CD4-positive, alpha-beta T cell treated with Interleukin-6 at 100 ng/mL for 8 hours (primary cell): Measurements from ENCODE around the gene GDF2.

ENCODE experiments used
- DNase-seq: peaks from one replicate; pipeline ENCODE4 v3.0.0-alpha.2; 2020; ENCODE audit warnings: mixed read lengths, low spot score

GDF2 gene

DNA sequence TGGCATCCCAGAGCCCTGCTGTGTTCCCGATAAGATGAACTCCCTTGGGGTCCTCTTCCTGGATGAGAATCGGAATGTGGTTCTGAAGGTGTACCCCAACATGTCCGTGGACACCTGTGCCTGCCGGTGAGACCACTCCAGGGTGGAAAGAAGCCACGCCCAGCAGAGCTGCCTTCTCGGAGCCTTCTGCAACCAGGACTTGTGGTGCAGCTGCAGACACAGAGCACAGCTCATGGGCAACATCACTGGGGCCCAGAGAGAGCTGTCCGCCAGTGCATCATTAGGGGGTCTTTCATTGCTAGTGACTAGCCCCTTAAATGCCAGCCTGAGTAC, 9.6 kb upstream of the GDF2 start:
- DNase-seq = no peak

DNA sequence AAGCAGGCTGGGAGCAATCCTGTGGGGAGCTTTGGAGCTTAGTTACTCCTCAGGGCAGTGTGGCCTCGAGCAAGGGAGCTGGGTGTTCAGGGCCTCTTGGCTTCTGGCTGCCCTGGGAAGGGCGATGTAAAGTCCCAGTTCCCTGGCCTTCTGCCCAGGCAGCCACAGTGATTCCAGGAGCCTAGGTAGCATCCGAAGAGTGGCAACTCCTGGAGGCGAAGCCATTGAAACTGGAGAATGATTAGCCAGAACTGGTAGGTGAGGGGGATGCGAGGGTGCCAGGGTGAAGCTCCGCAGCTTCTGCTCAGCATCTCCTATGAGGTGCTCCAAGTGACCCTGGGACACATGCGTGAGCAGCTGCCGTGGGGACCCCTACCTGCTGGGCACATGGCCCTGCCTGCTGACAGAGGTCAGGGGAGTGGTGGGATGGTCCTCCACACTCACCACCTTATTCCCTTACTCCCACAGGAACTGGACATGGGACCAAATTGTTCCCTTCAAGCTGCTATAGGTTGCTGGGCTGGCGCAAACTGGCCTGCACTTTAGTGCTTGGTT, 7.8 kb upstream of the GDF2 start:
- DNase-seq = no peak

DNA sequence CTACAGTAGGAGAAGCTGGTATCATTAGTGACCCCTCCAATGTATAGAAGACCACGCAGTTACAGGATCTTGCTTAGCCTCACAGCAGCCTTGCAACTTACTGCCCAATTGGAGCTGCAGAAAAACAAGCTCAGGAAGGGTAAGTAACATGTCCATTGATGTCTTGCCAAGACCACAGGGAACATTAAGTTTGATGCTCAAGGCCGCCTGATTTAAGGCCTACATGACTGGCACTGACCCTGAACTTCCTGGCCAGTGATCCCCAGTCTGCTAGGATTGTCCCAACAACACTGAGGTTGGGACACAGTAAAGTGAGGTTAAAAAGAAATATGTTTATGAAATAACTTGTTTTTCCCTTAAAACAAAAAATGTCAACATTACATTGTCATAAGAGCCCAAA, 6.8 kb upstream of the GDF2 start:
- no peak for DNase-seq

DNA sequence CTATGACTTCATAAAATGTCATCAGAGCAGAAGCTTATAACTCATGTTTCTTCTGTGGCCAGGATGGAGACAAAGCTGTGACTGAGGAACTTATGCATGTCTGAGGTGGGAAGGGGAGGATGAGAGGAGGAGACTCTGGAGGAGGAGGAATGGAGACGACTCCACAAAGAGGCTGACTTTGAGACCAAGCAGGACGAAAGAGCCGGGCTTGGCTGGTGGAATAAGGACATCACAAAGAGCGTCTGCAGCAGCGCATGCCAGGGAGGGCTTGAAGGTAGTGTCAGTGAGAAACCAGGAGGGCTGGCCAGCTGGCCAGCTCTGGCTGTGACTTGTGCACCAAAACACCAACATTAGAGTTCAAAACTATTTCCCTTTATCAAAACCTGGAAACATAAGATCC, 6.1 kb upstream of the GDF2 start:
- DNase-seq = no peak

DNA sequence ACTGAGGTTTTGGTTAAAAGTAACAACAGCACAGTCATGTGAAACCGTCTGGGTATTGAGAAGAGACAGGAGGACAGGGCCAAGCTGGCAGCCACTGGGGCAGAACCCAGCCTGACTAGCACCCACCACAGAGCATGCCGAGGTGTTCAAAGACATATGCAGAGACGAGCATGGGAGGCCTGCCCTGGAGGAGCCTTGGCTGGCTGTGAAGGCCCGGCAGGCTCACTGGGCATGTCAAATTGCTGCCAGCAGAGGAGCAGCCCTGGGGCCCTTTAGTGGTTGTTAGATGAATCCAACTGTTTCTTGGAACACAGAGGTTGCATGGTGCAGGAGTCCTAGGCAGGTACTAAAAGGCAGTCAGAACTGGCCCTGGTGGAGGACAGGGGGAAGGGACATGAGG, 5.0 kb upstream of the GDF2 start:
- DNase-seq = no peak

DNA sequence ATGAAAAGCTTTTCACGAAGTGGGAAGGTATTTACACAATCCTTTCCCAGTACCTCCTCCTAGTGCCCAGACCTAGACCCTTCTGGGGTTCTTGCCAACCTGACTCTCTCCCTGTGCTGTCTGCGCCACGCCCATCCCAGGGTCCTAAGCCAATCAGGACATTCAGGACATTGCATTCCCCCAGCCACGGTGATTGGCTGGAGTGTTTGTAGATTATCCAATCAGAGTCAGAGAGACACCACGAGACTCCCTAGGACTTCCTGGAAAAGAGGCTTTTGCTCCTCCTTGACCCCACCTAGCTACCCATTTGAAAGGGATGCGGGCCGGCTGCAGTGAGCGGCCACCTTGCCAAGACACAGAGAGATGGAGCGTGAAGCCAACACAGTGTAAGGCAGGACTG, 3.5 kb upstream of the GDF2 start:
- DNase-seq = no peak

DNA sequence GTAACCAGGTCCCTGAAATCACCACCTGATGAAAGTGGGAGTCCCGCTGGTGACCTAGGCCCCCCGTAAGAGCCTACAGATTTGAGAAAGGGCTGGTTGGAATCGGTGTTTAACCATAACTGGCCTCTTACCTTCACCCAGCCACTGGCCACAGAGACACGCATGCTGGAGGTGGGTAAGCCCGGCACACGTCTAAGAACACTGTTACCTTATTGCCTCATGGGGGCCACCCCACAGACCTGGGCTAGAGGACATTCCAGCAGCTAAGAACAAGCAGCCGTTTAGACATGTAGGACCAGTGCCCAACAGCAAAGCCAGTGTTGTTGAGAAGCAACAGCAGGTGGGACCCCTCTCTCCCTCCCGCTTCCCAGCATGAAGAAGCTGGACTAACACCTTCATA, 2.5 kb upstream of the GDF2 start:
- no peak for DNase-seq

DNA sequence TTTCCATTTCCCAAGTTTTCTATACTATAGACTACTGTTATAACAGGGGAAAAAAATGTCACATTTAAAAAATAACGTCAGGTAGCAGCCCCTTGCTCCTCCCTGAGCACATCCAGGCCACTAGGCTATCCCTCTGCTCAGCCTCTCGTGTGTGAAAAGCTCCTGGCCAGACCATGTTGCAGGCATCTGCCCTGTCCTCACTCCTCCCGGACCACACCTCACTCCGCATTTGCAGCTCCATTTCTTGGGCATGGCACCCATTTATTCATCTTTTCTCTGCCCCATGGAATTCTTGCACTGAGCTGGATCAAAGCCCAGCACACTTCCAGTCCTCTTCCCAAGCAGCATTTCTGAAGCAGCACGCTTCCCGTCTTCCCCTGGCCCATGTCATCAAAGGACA, 1.4 kb upstream of the GDF2 start:
- no peak for DNase-seq

DNA sequence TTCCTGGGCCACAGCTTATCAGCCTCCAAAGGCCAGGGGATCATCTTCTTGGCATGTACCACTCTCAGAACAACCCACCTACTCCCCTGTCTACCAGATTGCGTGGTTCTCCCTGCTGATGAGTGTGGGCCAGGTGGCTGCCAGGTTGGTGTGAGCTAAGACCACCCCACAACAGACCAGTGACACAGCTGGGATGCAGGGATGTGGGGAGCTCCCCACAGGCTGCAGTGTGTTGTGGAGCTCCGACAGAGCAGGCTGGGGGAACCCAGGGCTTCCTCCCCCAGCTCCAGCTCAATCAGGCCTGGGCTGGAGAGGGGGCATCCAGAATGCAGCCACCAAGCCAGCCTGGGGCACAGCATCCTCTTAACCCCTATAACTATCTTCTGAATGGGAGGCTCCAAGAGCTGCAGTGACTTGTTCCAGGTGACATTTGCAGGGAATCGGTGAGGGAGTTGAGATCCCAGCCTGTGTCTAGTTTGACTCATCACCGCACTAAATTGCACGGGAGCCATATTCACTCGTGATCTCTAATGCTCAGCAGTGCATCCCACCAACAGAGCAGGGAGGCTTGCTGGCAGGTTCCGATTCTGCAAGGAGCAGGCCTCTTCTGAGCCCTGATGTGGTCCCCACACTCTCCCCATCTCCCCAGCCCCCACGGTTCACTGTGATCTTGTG, 596 bp upstream of the GDF2 start:
- DNase-seq = no peak

DNA sequence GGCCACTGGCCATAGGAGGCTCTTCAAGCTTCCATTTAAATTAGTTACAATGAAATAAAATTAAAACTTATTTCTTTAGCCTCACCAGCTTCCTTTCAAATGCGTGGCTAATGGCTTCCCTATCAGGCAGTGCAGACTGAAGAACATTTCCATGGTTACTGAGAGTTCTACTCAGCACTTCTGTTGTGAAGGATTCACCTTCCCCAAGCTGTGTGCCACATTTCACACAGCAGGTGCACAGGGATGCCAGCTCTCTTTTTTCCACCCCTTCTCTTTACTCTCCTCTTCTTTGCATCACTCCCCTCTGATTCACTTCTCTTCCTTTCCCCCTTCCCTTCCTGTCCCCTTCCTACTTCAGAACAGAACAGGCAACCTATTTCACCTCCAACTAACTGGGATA, 833 bp downstream of the GDF2 start:
- no peak for DNase-seq

DNA sequence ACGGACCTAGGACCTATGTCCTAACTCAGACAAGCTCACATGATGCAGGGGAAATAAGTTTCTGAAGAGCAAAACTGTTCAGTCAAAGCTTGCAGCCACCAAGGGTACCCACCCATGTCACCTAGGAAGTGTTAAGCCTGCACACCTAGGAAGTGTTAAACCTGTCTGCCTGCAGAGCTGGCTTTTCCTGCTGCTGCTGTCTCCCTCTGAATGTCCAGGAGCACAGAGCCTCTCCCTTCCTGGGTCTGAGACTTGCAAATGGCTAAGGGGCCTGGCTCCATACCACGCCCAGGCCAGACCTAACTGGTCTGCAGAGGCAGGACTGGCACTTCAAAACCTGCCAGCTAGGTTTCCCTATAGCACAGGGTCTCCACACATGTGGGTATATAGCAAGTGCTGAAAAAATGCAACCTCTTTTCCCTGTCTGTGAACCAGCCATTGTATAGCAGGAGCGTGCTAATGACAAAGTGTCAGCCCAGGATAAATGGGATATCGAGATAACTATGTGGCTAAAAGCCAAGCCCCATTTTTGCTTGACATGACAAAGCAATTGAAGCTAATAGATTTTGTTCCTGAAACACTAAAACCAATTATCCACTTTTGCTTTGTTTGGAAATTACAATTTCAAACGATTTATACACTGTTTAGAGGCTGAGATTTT, 1.5 kb downstream of the GDF2 start:
- DNase-seq = no peak

DNA sequence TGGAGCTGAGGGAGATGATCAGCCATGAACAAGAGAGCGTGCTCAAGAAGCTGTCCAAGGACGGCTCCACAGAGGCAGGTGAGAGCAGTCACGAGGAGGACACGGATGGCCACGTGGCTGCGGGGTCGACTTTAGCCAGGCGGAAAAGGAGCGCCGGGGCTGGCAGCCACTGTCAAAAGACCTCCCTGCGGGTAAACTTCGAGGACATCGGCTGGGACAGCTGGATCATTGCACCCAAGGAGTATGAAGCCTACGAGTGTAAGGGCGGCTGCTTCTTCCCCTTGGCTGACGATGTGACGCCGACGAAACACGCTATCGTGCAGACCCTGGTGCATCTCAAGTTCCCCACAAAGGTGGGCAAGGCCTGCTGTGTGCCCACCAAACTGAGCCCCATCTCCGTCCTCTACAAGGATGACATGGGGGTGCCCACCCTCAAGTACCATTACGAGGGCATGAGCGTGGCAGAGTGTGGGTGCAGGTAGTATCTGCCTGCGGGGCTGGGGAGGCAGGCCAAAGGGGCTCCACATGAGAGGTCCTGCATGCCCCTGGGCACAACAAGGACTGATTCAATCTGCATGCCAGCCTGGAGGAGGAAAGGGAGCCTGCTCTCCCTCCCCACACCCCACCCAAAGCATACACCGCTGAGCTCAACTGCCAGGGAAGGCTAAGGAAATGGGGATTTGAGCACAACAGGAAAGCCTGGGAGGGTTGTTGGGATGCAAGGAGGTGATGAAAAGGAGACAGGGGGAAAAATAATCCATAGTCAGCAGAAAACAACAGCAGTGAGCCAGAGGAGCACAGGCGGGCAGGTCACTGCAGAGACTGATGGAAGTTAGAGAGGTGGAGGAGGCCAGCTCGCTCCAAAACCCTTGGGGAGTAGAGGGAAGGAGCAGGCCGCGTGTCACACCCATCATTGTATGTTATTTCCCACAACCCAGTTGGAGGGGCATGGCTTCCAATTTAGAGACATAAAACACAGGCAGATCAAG, 3.3 kb downstream of the GDF2 start:
- DNase-seq = no peak

DNA sequence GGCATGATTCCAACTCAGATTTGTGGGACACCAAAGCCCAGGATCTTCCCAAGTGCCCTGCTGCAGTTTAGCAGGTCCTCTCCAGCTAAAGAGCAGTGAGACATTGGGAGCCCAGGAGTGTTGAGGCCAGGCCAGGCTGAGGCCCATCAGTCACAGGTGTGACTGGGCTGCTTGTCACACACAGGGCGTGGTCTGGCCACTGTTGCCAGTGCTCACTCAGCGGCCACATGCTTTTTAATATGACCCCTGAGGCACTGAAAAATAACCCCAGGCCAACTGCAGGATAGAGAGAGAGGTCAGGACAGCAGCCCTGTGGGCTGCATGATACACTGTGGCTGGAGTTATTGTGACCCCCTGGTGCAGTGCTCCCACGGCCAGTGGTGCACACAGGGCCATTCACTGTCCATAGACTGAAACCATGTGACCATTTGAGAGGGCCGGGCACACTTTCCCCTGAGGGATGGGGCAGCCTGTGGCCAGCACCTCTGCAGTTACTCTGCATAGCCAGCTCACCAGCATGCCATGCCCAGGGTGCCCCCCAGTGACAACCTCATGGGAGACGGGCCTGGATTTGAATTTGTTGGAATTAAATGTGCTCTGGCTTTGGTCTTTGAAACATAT, 4.2 kb downstream of the GDF2 start:
- no peak for DNase-seq

DNA sequence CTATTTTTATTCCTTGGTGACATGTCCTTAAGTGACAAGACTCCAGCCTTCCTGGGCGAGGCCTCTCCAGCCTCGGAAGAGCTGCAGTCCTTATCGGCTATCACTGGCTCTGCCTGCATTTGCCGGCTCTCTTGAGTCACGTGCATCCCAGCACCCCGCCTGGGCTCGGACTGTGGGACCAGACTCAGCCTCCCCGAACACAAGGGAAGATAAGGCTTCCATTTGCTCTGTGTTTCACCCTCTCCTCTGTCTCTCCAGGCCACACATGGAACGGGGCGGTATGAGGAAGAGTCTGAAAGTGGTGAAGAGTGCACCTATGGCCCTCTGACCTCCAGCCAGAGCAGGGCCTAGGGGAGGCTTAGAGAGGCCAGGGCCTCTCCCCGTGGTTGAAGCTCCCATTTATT, 4.7 kb downstream of the GDF2 start:
- DNase-seq = no peak

DNA sequence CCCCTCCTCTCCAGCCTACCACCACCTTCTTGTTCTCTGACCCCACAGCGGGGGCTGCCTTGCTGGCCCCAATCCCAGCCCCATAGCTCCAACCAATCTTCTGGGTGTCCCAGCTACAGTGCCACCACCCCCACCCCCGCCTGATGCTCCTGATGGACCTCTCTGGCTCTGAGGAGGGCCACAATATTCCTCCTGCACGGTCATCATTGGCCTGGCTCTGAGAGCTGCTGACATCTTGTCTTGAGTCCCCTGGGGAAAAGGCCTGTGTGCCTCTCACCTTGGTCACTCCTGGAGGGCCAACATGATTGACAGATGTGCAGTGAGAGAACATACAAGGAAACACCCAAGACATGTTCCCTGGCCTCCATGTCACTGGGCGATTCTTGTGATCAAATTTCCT, 7.6 kb downstream of the GDF2 start:
- DNase-seq = no peak

DNA sequence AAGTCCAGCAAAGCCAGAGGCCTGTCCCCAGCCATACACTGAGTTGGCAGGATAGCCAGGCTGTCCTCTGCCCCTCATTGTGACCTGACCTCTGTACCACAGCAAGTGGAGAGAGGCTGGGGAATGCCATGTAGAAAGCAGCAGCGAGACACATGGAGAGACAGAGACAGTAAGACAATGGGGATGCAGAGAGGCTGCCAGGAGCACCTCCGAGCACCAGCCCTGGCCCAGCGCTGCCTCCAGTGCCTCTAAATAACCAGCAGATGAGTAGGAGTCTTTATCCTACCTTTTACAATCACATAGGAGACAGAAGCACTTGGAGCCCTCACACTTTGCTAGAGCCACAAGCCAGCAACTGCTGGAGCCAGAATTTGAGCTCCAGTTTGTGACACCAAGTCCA, 8.1 kb downstream of the GDF2 start:
- DNase-seq = no peak

DNA sequence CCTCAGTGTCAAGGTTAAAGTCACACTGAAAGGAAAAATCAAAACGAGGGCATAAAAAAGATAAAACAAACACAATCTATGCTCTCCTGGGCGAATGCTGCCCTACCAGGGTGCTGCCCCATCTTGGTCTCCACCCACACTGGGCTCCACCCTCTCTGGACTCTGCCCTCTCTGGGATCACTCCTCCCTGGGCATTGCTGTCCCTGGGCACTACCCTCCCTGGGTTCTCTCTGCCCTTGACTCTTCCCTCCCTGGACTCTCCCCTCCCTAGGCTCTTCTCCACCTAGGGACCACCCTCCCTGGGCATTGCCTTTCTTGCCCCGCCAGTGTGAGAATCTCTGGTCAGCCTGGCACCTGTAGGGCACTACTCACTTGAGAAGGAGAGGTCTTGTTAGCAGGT, 8.6 kb downstream of the GDF2 start:
- no peak for DNase-seq

DNA sequence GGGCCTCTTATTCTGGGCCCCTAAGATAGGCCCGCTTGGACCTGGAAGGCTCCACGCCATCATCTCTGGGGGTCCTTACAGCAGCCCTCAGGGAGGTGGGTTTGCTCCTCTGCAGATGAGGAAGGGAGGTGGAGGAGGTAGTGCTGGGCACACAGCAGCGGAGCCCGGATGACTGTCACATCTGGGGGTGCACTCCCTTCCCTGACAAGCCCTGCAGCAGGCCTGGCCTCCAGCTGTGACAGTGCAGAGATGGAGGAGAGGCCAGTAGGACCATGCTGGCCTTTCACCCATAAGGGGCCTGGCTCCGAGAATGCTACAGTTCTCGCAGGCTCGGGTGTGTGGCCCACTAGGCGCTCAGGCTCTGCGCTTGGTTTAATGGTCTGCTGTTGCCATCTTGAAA, 9.2 kb downstream of the GDF2 start:
- DNase-seq = no peak

DNA sequence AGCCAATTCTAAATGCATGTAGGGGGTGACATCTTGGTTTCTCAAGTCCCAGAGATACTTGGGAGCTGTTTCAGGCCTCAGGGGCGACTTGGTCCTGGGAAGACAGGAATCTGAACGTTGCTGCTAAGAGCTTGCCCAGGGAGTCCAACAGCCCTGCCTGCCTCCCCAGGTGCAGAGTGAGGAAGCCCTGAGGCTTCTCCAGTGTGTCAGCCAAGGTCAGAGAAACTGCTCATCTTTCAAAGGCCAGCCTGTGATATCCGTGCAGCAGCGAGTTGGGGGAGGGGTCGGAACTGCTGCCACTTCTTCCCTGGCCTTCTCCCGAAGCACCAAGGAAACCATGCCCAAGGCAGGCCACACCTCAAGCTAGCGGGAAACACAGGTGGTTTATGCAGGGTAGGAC, 9.7 kb downstream of the GDF2 start:
- no peak for DNase-seq

DNA sequence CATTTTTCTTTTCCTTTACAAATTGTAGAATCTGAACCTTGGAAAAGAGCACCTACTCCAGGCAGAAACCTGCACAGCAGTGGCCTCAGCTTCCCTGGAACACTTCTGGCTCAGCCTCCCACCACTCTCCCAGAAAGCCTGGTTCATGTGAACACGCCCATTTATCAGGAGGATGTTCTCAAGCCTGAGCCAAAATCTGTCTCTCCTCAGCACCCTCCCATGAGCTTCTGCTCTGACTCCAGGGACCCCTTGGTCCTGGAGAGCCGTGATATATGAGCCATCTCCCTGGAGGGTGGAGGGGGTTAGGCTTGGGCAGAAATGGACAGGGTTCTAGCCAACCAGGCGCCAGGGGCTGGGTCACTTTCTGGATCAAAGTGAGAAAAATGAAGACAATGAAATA, 10.1 kb downstream of the GDF2 start:
- DNase-seq = no peak

DNA sequence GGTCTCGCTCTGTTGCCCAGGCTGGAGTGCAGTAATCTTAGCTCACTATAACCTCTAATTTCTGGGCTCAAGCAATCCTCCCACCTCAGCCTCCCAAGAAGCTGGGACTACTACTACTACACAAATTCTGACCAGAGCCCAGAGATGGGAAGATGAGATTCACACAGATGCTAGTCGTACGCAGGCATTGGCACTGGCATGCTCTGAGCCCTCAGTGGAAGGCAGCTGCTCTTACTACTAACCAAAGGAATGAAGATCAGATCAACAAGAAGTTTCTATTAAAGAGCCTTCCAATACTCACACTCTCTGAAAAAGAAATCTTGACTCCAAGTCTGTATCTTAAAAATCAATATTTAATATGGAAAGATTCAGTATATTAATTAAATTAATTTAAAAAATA, 10.7 kb downstream of the GDF2 start:
- no peak for DNase-seq

DNA sequence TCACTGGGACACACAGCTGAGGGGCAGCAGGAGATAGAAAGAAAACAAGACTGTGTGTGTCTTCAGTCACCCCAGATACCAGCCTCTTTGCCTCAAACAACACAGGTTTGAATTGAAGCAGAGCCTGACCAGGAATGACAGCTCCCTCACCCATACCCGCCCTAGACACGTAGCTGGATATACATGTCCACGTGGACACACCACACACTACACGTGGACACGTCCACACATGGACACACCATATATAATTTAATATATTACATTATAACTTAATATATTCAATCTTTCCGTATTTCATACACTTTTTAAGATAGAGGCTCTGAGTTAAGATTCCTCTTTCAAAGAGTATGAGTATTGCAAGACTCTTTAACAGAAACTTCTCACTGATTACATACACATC, 11.3 kb downstream of the GDF2 start:
- no peak for DNase-seq
